ENCODE results near the gene C4orf51.

GRCh38 chr4:145709843-145710242 lies 29.9 kb downstream of the C4orf51 start:
- no peak for TF ChIP-seq CTCF (IDR thresholded peaks at IDR 0.05)
- TF ChIP-seq POLR2A (IDR thresholded peaks at IDR 0.05), result no peak
